GM12878 (cell line): Measurements from ENCODE around the gene HTRA2.

Experiments
- ASH2L ChIP-seq: fragments of 300-600, 200-600 bp; sonication (generic); IDR thresholded peaks from 2 replicates; pipeline ENCODE4 v1.6.1; 2017; ENCODE audit warnings: low read depth, mild to moderate bottlenecking, borderline replicate concordance
- CBFB ChIP-seq: IDR thresholded peaks from 2 replicates; pipeline ENCODE4 v1.6.1; 2016; ENCODE audit warnings: antibody characterized with exemption, low read depth
- E2F8 ChIP-seq: fragments of 450-650 bp; IDR thresholded peaks from 2 replicates; pipeline ENCODE4 v1.6.1; 2018; ENCODE audit warnings: mild to moderate bottlenecking, low read depth, moderate library complexity; ENCODE audit not compliant: partially characterized antibody
- HCFC1 ChIP-seq: fragments of 150-350 bp; IDR thresholded peaks from 2 replicates; pipeline ENCODE4 v1.6.1; 2014; ENCODE audit warnings: low read length
- POLR2A ChIP-seq: IDR thresholded peaks from 2 replicates; pipeline ENCODE4 v1.6.1; 2011; ENCODE audit warnings: low read depth, mild to moderate bottlenecking, low read length
- SPI1 ChIP-seq: IDR thresholded peaks from 2 replicates; pipeline ENCODE4 v1.6.1; 2011; ENCODE audit warnings: low read depth, mild to moderate bottlenecking, low read length, moderate library complexity, borderline replicate concordance; ENCODE audit not compliant: insufficient read depth
- TAF1 ChIP-seq: IDR thresholded peaks from 2 replicates; pipeline ENCODE4 v1.6.1; 2011; ENCODE audit warnings: mild to moderate bottlenecking, low read depth, low read length, borderline replicate concordance
- TARDBP ChIP-seq: IDR thresholded peaks from 2 replicates; pipeline ENCODE4 v1.6.1; 2016; ENCODE audit warnings: borderline replicate concordance
- ZBTB33 ChIP-seq: fragments of 450-650 bp; IDR thresholded peaks from 2 replicates; pipeline ENCODE4 v1.6.1; 2017; ENCODE audit warnings: mild to moderate bottlenecking
- TF ChIP-seq, protein P1 (sequence below), 3 experiments: IDR thresholded peaks in 2 of 3; conservative IDR thresholded peaks in 1 of 3; 2 replicates each; pipeline ENCODE4 v1.5.1; 2011; ENCODE audit warnings: low read depth in 3 of 3, low read length in 3 of 3, mild to moderate bottlenecking in 3 of 3, control low read depth in 2 of 3, moderate library complexity in 2 of 3, inconsistent platforms in 1 of 3, mixed read lengths in 1 of 3; ENCODE audit not compliant: control insufficient read depth in 2 of 3, insufficient read depth in 1 of 3; ENCODE audit errors: extremely low read depth in 1 of 3

DNA sequence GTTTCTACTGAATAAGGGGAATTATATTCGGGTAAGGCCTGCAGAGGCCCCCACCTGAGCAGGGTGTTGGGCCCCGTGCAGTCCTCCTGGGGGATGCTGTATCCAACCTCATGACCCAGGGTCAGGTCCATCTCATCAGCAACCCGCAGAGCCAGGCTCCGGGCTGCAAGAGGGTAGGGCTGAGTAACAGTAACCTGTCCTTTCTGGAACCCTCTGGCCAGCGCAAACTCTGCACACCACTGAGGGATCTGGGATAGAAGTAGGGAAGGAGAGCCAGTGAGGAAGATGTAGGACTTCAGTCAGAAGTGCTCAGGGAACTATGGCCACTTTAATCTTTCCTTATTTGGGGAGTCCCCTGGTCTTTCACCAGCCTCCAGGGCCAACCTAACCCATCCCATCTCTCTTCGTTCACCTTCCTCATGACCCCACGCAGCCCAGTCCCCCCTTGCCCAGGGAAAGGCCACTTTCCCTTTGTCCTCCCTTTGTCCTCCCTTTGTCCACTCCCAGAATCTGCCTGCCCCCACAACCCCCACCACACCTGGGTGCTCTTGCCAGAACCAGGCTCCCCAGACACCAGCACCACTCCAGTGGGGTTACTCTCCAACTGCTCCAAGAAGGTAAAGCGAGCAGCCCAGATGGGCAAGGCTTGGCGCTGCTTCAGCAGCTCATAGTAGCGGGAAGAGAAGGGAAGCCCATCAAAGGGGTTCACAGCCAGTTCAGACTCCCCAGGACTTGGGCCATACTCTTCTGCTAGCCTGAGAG lies 4.6 kb upstream of the HTRA2 start:
- TF ChIP-seq, protein P1, sequence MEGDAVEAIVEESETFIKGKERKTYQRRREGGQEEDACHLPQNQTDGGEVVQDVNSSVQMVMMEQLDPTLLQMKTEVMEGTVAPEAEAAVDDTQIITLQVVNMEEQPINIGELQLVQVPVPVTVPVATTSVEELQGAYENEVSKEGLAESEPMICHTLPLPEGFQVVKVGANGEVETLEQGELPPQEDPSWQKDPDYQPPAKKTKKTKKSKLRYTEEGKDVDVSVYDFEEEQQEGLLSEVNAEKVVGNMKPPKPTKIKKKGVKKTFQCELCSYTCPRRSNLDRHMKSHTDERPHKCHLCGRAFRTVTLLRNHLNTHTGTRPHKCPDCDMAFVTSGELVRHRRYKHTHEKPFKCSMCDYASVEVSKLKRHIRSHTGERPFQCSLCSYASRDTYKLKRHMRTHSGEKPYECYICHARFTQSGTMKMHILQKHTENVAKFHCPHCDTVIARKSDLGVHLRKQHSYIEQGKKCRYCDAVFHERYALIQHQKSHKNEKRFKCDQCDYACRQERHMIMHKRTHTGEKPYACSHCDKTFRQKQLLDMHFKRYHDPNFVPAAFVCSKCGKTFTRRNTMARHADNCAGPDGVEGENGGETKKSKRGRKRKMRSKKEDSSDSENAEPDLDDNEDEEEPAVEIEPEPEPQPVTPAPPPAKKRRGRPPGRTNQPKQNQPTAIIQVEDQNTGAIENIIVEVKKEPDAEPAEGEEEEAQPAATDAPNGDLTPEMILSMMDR (IDR thresholded peaks at IDR 0.05 in 2 of 3, conservative IDR thresholded peaks at IDR 0.05 in 1 of 3; ENCODE audit: control insufficient read depth in 2 of 3, extremely low read depth in 1 of 3, insufficient read depth in 1 of 3, low read depth in 3 of 3, low read length in 3 of 3): no peak
- TF ChIP-seq E2F8 (no peak), TARDBP (no peak), CBFB (no peak), POLR2A (no peak; the same call in 1 of the 2 replicates), HCFC1 (no peak), ZBTB33 (no peak), ASH2L (no peak), TAF1 (no peak), SPI1 (no peak)
